ENCODE results near the gene PELO. TPM values are rescaled to one million over a fixed set of nuclear protein-coding genes. Genes with fewer than 3 reads are reported as not detected.
A peak's percentile ranks its signal among the peaks of the same experiment; 100 is the strongest.

Gene PELO
- polyA plus RNA-seq, 1 donor, result 13.2 TPM

DNA sequence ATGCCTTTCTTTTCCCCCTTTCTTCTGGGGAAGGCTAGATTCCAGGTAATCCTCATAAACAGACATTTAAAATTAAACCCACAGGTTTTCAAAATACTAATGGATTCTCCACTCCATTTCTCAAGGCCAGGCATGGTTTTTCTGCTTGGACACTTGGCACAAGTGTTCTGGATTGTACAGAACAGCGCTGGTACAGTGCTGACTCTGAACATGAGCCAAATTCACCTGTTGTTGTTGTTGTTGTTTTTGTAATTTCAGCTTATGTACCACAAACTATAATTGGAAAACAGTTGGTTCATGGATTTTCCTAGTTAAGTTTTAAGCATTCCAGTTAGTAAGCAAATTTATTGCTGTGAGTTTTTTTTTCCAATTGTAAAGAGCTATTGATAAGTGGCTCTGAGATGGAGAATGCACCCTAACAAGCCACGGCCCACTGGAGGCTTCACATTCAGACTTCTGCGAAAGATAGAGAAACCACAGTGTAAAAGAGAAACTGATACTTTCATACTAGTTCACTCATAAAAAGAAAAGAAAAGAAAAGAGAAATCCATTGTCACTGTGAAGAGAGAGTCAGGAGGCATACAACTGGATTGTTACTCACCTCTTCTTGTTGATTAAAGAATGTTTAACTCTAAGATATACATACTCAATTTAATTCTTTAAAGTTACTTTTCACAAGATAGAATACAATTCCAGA, 16.2 kb upstream of the PELO start:
- DNase-seq (ENCODE audit: low read depth), result no peak

DNA sequence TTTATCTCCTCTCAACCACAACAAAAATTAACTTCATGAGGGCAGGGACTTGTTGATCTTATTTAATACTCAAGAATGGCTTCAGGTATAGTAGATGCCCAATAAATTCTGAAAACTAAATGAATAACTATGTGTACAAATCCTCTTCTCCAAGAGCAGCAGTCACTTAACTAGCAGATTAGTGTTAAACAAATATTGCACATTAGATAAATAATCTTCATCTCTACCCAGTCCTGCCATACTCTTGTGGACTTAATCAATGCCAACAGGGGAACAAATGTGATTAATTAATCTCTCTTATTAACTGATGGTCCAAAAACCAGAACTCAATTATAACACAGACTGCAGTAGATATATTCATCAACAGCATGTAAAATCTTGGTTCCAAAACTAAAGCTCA, 15.0 kb upstream of the PELO start:
- DNase-seq (ENCODE audit: low read depth), result no peak

DNA sequence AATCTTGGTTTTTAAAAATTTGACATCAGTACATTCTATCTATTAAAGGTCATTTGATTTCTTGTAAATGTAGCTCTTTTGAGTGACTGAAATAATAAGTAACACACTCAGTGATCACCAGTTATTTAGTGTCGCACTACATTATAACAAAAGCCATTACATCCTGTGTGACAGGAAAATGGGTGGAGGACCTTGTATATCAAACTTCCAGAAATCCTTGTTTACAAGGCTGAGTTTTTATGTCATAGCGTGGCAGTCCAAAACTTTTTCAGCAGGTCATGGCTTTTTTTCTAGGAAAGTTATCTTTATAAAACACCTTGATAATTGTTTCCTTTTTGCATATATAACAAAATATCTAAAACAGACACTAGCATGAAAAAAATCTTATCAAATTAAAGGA, 14.4 kb upstream of the PELO start:
- DNase-seq (ENCODE audit: low read depth), result no peak

DNA sequence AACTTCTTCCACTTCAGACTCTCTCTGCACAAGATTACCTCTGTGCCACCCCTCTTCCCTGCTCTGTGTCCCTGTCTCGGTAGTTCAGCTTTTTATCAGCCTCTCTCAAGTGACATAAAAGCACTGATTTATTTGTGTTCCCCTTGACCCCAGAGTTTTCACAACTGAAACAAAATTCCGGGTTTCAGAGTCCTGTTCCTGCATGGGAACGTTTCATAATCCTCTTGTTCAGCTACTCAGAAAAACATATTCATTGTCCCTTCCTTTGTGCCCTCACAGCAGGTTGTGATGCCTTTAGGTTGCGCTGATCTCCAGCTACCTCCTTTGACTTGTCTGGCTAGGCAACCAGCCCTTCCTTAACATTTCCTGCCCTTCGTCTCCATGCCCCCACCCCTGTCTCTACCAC, 13.7 kb upstream of the PELO start:
- no peak for DNase-seq (ENCODE audit: low read depth)

DNA sequence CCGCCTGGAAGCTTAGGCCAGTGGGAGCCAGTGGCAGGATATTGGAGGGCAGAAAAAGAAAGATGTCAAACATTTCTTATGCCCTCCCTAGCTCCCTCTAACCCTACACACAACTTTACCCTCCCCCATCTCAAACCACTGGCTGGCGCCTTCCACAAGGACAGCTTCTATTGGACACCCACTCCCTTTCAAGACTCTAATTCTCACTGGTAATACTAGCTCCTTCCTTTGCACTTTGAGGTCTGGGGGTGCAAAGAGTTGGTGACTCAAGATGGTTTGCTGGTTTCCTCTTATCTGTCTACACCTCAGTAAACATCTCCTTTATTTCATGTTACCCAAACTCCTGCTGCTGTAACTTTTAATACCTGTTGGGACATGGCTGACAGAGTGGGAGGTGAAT, 11.6 kb upstream of the PELO start:
- DNase-seq (ENCODE audit: low read depth), result no peak

DNA sequence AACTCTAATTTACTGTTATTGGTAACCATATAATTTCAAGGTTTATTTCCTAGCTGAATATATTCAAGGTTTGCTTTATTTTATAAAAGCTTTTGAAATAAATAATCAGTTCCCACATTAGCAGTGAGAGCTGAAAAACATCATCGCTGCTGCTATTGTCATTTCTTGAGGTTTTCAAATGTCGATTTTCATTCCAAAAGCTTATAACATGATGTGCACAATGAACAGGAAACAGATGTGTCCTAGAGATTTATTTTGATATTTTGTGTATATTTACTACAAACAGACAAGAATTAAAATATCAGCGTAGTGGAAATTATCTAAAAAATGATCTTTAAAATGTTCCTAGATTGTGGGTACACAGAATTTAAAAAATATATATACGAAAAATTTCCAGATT, 10.5 kb upstream of the PELO start:
- no peak for DNase-seq (ENCODE audit: low read depth)

DNA sequence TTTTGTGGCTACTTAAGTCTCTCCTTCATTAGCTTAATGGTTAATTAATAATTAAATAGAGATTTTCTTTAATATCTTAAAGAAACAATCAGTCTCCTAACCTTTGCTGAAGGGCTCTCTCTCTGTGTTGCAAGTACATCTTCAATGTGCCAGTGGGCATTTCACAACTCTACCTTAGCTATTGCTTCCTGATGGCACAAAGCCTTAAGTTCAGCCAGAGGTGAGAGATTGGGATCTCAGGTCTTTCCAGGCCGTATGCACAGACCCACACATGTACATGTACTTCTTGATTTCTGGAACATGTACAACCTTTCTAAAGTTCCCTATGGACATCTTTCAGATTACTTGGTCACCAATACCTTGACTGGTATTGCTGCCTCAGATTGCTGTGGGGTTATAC, 8.9 kb upstream of the PELO start:
- DNase-seq (ENCODE audit: low read depth), result no peak

DNA sequence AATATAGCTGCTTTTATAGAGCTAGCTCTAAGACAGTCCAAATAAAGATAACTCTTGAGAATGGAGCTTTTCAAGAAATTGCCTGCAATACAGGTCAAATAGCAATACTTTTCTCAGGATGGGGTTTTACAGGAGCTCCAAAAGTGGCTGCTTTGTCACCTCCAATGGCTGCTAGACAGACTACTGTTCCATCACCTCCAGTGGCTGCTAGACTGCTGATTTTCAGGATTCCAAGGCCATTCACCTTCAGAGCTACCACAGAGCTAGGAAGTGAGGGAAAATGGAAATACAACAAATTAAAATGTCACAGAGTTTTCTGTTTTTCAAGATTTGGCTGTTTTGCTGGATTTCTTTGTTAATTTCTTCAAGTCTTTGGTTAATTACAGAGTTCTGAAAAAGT, 8.5 kb upstream of the PELO start:
- DNase-seq (ENCODE audit: low read depth), result no peak

DNA sequence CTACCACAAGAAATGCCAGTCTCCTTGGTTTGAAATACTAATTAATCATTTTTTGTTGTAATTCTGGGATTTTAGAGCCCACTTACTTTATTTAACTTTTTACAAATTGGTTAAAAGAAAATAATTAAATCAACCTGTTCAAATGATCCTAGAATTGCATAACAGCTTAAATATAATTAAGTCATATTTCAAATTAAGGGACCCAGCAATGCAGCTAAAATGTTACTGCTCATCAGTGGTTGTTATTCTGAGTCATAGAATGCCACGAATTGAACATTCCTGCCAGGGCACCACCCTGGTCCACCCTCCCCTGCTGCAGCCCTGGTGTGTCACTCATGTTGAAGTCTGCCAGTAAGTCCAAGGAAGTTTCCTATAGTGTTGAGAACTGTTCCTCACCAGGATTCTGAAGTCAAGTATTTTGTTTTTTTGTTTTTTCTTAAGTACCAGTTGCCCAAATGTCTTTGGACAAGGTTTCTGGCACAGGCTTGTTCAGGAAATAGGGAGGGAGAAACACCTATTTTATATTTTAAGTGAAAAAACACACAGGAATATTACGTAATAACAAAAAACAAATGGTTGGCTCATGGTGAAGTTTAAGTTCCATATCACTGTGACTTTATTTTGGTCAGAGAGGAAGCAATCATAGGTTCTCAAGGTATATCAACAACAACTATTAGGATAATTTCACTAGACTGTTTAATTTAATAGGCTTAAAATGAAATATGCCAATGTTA, 4.3 kb upstream of the PELO start:
- no peak for DNase-seq (ENCODE audit: low read depth)

DNA sequence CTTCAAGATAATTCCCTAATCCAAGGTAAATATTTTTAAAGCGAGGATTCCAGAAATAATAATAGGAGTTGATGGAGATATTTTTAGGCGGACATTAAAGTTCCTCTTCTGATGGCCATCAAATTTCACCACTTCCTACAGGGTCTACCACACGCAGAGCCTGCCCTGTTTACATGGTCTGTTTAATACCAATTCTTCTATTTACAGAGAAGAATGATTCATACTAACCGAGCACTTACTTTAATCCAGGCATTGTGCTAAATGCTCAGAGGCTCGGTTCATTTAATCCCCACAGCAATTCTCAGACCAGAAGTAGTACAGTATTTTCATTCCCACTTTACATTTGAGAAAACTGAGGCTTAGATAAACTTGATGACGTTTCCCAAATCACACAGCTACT, 3.0 kb upstream of the PELO start:
- DNase-seq (ENCODE audit: low read depth), result no peak

DNA sequence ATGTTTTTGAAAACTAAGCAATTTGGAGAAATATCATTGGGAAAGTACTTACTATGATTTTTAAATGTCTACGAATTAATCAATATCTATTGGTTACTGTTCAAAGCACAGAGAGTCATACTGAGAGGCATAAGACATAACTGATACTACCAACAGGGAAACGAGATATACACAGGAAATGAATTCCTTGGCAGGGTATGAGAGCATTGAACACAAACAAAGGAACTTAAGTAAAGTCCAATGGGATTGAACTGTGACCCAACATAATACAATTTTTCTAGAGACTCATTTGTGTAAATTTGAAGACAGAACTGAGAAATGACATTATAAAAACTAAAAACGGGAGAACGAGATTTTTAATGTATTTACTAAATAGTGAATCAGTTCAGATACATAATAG, 1.3 kb upstream of the PELO start:
- no peak for DNase-seq (ENCODE audit: low read depth)

DNA sequence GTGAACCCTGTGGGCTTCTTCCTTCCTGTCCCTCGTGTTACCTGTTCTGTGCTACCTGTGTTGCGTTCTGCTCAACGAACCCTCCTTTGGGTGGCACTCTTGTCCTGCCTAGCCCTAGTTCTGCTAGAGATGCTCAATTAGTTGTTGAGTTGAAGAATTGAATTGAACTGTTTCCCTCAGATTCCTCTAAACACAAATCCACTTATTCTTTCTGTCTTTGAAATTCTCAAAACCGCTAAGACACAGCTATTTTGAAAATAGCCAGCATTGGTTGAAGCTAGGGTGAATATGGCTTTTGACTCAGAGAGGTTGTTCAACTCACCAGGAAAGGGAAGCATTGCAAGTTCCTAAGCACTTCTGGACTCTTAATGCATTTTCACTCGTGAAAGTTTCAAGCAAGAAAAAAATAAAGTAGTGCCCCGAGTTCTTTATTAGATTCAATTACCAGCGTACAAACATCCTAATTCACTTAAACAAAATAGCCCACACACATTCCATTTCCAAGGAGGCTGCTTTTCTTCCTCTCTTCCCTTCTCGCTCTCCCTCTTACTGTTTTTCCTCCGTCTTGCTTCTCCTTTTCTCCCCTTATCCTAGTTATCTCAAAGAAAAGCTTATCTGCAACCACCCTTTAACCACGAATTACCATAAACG, 642 bp upstream of the PELO start:
- no peak for DNase-seq (ENCODE audit: low read depth)

DNA sequence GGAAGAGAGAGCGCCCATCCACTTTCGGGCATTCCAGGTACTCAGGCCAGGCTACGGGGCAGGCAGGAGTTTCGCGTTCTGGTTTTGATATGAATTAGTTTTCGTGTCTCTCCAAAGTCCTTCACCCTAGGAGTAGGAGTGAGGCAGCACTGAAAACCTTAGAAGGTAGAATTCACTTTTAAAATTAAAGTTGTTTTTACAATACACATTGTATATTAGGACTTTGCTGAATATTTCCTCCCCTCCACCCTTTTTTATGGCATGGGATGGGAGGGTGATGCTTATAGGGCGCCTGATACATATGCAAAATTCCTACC, 747 bp downstream of the PELO start:
- no peak for DNase-seq (ENCODE audit: low read depth)

DNA sequence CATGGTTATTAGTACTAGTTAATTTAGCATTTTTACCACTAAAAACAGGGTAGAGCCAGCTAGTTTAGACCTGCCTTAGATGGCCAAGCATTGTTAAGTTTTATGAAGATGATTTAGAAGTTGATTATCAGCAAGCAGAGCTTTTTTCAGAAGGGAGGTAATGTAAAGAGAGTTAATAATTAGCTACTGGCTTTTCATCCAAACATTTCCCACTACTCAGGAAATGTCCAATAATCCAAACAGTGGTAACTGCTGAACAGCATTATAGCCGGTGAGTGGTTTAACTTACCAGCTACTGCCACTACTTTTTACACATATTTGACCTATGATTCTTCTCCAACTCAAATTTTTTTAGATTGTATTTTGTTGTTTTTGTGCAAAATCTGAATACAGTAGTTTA, 1.7 kb downstream of the PELO start:
- DNase-seq (ENCODE audit: low read depth), result no peak

DNA sequence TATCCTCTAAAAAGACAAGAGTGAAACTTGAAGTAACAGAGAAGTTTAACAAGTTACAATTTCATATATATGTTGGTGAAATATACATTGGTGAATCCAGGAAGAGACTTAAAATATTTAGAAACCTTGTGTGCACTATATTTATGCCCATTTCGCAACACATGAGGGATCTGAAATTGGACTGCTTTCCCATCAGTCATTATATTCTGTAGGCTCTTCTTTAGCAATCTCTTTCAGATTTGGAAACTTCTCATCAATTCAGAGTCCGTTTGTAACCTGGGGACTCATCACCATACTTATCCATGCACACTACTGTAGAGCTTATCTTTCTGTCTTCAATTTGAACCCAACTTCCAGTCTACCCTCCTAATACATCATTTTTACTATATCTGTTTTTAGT, 2.1 kb downstream of the PELO start:
- DNase-seq (ENCODE audit: low read depth), result no peak

DNA sequence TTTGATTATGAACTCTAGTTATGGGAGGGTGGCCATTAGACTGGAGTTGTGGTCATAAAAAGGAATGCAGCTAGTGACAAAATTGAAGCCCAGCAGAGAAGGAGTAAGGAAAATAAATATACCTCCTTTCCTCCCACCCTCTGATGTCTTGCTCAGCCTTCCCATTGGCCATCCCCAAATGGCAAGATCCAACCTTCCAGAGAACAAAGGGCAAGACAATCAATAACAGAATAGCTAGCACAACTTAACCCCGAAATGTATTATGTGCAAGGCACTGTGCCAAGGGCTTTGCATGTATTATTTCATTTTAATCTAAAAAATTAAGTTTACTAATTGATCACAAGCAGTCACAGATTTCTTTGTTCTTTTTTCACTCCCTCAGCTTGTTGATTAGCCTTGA, 3.6 kb downstream of the PELO start:
- no peak for DNase-seq (ENCODE audit: low read depth)

DNA sequence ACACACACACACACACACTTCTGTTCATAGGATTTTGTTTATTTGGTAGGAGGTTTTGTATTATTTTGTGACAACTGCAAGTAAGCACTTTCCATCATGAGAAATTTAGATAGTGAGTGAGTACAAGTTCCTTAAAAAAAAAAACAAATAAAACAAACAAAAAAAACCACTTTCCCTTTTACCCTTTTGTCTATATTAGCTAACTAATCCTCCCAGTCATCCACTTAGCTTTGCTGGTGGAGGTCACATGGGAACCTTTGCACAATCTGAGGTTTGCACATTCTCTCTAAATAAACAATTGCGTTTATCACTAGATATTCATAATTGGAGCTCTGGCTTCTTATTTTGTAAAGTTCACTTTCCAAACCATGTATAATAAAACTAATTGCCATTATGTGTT, 6.8 kb downstream of the PELO start:
- DNase-seq (ENCODE audit: low read depth), result no peak

DNA sequence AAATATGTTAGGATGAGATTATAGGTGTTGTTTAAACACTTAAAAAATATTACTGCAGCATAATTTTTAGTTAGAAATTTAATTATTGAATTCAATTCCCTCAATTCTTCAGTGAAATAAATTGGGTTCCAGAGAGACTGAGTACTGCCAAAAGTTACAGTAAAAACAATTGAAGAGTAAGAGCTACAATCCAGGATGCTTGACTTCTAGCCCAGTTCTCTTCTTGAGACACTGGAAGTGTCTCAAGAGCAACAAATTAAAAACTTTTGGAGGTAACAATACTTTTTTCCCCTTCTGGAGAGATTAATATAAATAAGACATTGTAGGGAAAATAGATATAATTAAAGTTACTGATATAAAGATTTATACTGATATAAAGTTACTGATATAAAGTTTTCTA, 8.3 kb downstream of the PELO start:
- DNase-seq (ENCODE audit: low read depth), result no peak

DNA sequence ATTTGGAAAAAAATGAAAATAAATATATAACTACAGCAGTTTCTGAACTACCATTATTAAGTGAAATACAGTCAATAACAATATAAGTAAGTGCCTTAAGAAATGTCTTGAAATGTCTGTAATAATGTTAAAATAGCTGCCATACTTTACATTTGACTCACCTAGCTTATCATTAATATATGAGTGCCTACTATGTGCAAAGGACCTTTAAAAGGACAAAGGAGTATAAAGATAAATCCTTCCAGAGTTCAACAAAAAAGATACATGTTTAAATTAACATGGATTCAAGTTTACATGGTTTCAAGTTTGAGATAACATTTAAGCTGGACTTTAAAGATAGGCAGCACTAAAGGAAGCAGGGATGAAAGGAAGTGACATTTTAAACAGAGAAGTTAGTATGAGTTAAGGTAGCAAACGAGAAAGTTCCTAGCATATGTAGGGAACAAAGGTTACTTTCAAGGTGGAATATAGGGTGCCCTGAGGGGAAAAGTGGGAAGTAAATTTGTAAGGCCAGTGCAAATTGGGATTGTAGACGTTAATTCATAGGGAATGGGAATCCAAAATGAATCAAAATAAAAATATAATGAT, 8.9 kb downstream of the PELO start:
- DNase-seq (ENCODE audit: low read depth), result no peak

DNA sequence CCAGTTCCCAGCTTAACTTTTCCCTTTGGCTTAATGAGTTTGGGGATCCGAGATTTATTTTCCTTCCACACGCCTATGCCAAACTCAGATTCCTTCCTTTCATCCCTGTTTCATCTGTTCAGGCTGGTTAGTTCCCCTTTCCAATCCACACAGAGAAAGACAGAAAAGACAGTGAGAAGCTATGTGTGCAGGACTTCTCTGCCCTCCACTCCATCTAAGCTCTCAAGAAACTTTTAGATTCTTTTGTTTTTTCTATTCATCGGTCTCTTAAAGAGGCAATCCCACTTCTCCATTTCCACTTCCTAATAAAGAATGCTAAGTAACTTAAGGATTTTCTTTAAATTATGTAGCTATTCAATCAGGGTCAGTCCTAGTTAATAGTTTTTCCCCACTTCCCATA, 11.2 kb downstream of the PELO start:
- no peak for DNase-seq (ENCODE audit: low read depth)

DNA sequence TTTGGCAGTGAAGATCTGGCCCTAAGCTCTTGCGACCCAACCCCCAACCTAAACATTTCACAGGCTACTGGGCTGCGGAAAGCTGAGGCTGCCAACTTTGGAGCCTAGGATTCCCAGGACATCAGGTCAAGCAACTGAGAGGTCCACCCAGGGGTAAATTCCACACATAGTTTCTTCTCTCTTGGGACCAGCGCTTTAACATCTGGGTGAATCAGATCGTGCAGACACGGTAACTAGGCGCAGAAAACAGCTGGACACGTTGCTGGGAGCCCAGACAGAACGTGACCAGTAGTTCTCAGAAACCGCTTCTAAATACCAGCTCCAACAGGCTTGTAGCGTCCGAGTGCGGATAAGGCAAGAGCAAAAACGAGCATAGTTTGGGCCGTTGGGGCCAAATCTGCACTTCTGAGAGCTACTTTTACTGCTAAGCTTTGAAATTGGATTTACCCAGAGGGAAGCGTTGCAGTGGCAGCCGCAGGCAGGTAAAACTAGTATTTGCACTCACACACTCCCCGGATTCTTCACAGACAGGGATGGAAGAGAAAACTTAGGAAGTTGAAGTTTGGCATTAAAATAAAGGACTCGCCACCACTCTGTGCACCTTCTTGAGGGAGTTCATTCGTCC, 11.8 kb downstream of the PELO start:
- no peak for DNase-seq (ENCODE audit: low read depth)

DNA sequence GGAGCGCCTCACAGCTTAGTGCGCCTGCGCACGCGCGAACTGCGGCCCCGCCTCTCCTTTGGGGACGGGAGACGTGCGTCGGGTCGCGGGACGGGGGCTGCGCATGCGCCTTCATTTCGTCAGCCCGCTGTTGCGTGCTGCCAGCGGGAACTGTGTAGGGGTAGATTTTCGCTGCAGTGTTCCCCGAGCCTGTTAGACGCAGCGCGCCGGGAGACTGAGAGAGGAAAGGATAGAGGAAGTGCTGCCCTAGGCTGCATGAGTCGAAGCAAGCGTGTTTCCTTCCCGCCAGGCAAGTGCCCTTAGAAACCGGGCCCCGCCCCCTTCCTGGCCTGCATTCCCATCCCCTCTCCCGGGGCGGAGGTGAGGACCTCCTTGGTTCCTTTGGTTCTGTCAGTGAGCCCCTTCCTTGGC, 12.3 kb downstream of the PELO start:
- DNase-seq (ENCODE audit: low read depth), result peak; percentile 91
